Keratinocyte (primary cell): ENCODE results near the gene B4GALT4. TPM values are rescaled to one million over a fixed set of nuclear protein-coding genes. Genes with fewer than 3 reads are reported as not detected.

Experiments used
- DNase-seq: peaks from one replicate; pipeline ENCODE4 v3.0.0-alpha.2; 2011; ENCODE audit warnings: low read depth, missing footprints, low spot score
- FAIRE-seq: peaks from 2 replicates; lab custom pipeline; 2011; peaks lifted over from hg19 to GRCh38; lab: Jason Lieb, UNC
- H2AFZ ChIP-seq: 2 replicates; pipeline ENCODE4 v1.6.0; 2012; ENCODE audit warnings: low read length, control low read depth, inconsistent platforms; ENCODE audit not compliant: control insufficient read depth
- H3K27ac ChIP-seq: 2 replicates; pipeline ENCODE4 v1.5.1; 2011; ENCODE audit warnings: low read length; ENCODE audit not compliant: control insufficient read depth, insufficient read depth
- H3K27me3 ChIP-seq: 3 replicates; pipeline ENCODE4 v1.6.0; 2011; ENCODE audit warnings: low read length; ENCODE audit not compliant: control insufficient read depth, insufficient read depth; ENCODE audit errors: extremely low read depth
- H3K36me3 ChIP-seq, 2 experiments: 2 replicates in 1 of 2; 3 replicates in 1 of 2; pipeline ENCODE4 v1.5.1; 2011; ENCODE audit warnings: low read length in 2 of 2, mild to moderate bottlenecking in 1 of 2; ENCODE audit not compliant: control insufficient read depth in 2 of 2, insufficient read depth in 2 of 2; ENCODE audit errors: extremely low read depth in 1 of 2
- H3K4me1 ChIP-seq: 3 replicates; pipeline ENCODE4 v1.5.1; 2011; ENCODE audit warnings: low read length; ENCODE audit not compliant: control insufficient read depth, insufficient read depth; ENCODE audit errors: extremely low read depth
- H3K4me2 ChIP-seq: 3 replicates; pipeline ENCODE4 v1.6.0; 2011; ENCODE audit warnings: low read depth, low read length; ENCODE audit not compliant: control insufficient read depth, insufficient read depth; ENCODE audit errors: extremely low read depth
- H3K4me3 ChIP-seq, 3 experiments: fragments of 200-600 bp in 1 of 3; sonication (generic) in 1 of 3; 2 replicates in 2 of 3; 3 replicates in 1 of 3; pipeline ENCODE4 v1.5.1; 2011 to 2016; ENCODE audit warnings: low read length in 3 of 3, mild to moderate bottlenecking in 3 of 3, control low read depth in 2 of 3, inconsistent platforms in 1 of 3, low read depth in 1 of 3, mixed read lengths in 1 of 3, mixed run types in 1 of 3, moderate library complexity in 1 of 3; ENCODE audit not compliant: control insufficient read depth in 2 of 3, insufficient read depth in 2 of 3; ENCODE audit errors: extremely low read depth in 1 of 3
- H3K79me2 ChIP-seq: 2 replicates; pipeline ENCODE4 v1.6.0; 2012; ENCODE audit warnings: low read length; ENCODE audit not compliant: control insufficient read depth, insufficient read depth
- H3K9ac ChIP-seq: 3 replicates; pipeline ENCODE4 v1.6.0; 2011; ENCODE audit warnings: low read length; ENCODE audit not compliant: control insufficient read depth, insufficient read depth; ENCODE audit errors: extremely low read depth
- H3K9me1 ChIP-seq: 3 replicates; pipeline ENCODE4 v1.6.0; 2011; ENCODE audit warnings: low read length; ENCODE audit not compliant: control insufficient read depth, insufficient read depth; ENCODE audit errors: extremely low read depth
- H3K9me3 ChIP-seq: 2 replicates; pipeline ENCODE4 v1.5.1; 2012; ENCODE audit warnings: low read depth, low read length; ENCODE audit not compliant: control insufficient read depth
- H4K20me1 ChIP-seq: 3 replicates; pipeline ENCODE4 v1.6.0; 2011; ENCODE audit warnings: low read length; ENCODE audit not compliant: control insufficient read depth, insufficient read depth; ENCODE audit errors: extremely low read depth
- CTCF ChIP-seq, 3 experiments: IDR thresholded peaks in 1 of 3; conservative IDR thresholded peaks in 1 of 3; optimal IDR thresholded peaks in 1 of 3; 2 replicates in 2 of 3; 3 replicates in 1 of 3; pipeline versions ENCODE3 to v1.5.1; 2011; ENCODE audit warnings: low read length in 3 of 3, mild to moderate bottlenecking in 3 of 3, moderate library complexity in 2 of 3, control low read depth in 1 of 3, inconsistent platforms in 1 of 3; ENCODE audit not compliant: insufficient read depth in 2 of 3; ENCODE audit errors: extremely low read depth in 1 of 3
- EZH2 ChIP-seq: IDR thresholded peaks from one replicate; pipeline ENCODE4 v1.6.1; 2012; ENCODE audit warnings: inconsistent platforms, mild to moderate bottlenecking, low read length, moderate library complexity
- dilution Hi-C: fragments of 300-500 bp; cut with MboI; formaldehyde crosslinking; loops from one replicate; pipeline ENCODE4 v1.7.0; 2020; ENCODE audit warnings: low sequenced_read_pairs; ENCODE audit not compliant: extremely low pct_ligation_motif_present
- polyA plus RNA-seq, 5 experiments: library from polyadenylated mRNA; depleted of rRNA in 3 of 5; stranded (reverse) in 3 of 5; stranded (forward) in 1 of 5; unstranded in 1 of 5; fragments of >200 nt; gene quantifications; 1 replicate in 1 of 5; 2 replicates in 3 of 5; 3 replicates in 1 of 5; pipeline versions ENCODE4 v1.2.1 to v1.2.3, GENCODE V29; 2011 to 2012; ENCODE audit warnings: missing spikeins in 2 of 5, low read depth in 1 of 5, low replicate concordance in 1 of 5

B4GALT4 gene
- polyA plus RNA-seq, 1 donor (not counting 4 experiments of a cell fraction or from before 2014, with no cell fraction given): 43.3 TPM

- no peak for TF ChIP-seq CTCF (optimal IDR thresholded peaks at IDR 0.05 in 1 of 3, IDR thresholded peaks at IDR 0.05 in 1 of 3, conservative IDR thresholded peaks at IDR 0.05 in 1 of 3; ENCODE audit: extremely low read depth in 1 of 3, insufficient read depth in 2 of 3, low read length in 3 of 3)
- no peak for TF ChIP-seq EZH2
- Histone ChIP-seq H3K27ac (no peak overlapping the region), H3K4me3 (no peak overlapping the region), H3K9ac (no peak overlapping the region), H3K9me3 (no peaks in the 10 kb centered on the region), H3K36me3 (peaks cover 25 to 33% of the 10 kb centered on the region in 2 experiments), H3K79me2 (no peaks in the 10 kb centered on the region), H4K20me1 (no peaks in the 10 kb centered on the region), H3K9me1 (no peaks in the 10 kb centered on the region), H3K4me1 (no peaks in the 10 kb centered on the region), H3K27me3 (no peaks in the 10 kb centered on the region), H3K4me2 (no peak overlapping the region), H2AFZ (no peak overlapping the region)
- FAIRE-seq (no peak), DNase-seq (no peak)
- dilution Hi-C loops: no loop called here
Observed at GRCh38 chr3:119220970-119221667, 19.6 kb downstream of the B4GALT4 start.

- Histone ChIP-seq H3K79me2 (no peaks in the 10 kb centered on the region), H3K4me1 (no peaks in the 10 kb centered on the region), H2AFZ (no peak overlapping the region), H3K27me3 (no peaks in the 10 kb centered on the region), H3K9me1 (no peaks in the 10 kb centered on the region), H3K4me2 (no peak overlapping the region), H4K20me1 (no peaks in the 10 kb centered on the region), H3K27ac (no peak overlapping the region), H3K9ac (no peak overlapping the region), H3K4me3 (no peak overlapping the region), H3K9me3 (no peaks in the 10 kb centered on the region), H3K36me3 (peaks cover 26 to 34% of the 10 kb centered on the region in 2 experiments)
- dilution Hi-C loops: no loop called here
- FAIRE-seq (no peak), DNase-seq (no peak)
- no peak for TF ChIP-seq EZH2
- no peak for TF ChIP-seq CTCF (optimal IDR thresholded peaks at IDR 0.05 in 1 of 3, IDR thresholded peaks at IDR 0.05 in 1 of 3, conservative IDR thresholded peaks at IDR 0.05 in 1 of 3; ENCODE audit: extremely low read depth in 1 of 3, insufficient read depth in 2 of 3, low read length in 3 of 3)
Observed at GRCh38 chr3:119220198-119220597, 20.5 kb downstream of the B4GALT4 start.
